ENCODE measurements around the gene HOXA7.

HOXA7 gene

DNA sequence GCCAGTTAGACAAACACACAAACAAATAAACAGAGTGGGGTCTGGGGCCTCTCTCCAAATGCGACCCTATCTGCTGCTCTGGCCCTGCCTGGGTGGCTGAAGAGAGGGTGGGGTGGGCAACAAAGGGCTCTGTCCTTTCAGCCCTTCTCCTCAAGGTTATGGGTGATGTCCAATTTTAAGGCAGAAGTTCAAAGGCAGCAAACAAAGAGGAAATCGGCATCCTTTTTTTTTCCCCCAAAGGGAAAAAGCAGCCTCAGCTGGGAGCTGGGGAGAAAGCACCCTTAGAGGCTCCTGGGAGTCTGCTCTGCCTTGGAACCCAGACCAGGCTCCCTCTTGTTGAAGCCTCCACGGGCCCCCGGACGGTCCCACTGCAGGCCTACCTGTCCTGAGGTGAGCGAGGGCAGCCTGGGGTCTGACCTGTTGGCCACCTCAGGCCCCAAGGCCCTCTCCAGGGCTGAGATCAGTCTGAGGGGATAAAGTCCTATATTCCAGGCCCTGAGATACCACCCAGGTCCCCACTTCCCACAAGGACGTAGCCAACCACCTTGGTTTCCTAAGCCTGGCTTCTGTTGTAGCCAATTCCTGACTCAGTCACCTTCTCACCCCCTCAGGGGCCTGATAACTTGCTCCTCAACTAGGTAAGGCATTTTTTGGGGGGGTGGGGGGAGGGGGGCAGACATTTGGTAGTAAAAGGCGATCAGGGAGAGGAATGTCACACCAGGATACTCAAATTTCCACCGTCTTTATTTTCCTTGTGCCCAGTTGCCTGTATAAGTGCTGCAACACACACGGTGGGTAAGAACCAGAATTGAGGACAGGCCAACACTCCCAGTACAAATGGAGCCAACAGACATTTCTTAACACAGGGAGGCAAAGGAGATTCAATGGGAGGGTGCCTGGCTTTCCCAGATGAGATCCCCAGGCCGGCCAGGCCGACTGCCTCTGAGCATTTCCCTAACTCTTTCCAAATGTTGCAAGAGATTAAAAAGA, 24.3 kb upstream of the HOXA7 start:
- TF ChIP-seq ZNF274 (IDR thresholded peaks at IDR 0.05; ENCODE audit: low read depth, low read length): no peak
- H3K4me3 ChIP-seq (ENCODE audit: low read length): no peak overlapping the region

DNA sequence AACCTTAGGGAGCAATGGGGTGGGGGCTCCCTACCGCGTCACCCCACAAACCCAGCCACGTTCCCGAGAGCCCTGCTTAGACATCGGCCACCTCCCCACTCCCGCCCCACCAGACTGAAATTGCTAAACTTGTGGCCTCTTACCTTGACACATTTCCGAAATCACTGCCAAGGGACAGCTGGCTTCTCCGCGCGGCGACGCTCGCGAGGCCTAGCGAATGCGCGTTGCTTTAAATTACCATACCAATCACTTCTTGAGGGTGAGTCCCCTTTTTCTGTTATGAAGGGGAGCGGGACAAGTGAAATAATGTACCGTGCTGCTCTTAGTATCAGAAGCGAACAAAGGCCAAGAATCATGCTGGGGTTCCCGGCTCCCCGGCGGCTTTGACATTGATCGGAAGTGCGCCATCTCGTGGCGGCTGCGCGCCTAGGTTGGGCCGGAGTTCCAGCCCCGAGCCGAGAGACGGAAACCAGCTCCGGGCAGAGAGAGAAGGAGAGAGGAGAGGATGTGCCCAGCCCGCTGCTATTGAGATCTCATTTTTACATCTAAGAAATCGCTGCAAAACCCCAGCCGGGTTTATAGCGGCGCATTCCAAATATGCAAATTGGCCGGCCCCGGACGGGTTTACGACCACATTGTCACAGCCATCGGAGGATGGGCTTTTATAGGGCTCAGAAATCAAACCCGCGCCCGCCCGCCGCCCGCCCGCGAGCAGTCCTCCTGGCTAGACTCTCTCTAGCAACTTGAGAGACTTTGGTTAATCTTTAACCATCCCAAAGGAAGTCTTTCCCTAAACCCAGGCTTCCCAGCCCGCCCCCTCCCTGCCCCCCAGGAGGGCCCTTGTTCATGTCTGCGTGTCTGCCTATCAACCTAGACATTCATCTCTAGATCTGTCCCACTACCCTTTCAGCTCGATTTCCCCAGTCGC, 23.3 kb upstream of the HOXA7 start:
- H3K4me3 ChIP-seq (ENCODE audit: low read length): no peak overlapping the region; the same call in 1 of the 2 replicates
- TF ChIP-seq ZNF274 (IDR thresholded peaks at IDR 0.05; ENCODE audit: low read depth, low read length): no peak

DNA sequence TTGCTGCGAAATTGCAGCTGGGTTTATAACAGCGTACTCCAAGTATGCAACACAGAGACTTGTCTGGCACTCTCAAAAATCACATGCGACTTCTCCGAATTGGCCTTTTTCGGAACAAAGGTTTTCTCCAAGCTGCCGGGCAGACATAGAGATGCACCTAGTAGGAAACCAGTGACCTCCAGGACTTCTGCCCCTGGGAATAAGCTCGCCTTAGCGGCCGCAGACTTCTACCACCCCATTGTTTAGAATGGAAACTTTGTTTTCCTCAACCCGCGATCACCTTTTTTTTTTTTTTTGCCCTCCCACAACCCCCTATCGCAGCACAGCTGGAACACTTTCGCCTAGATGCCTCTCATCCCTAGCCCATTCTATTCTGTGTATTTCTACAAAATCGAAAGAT, 22.6 kb upstream of the HOXA7 start:
- no peak for TF ChIP-seq ZNF274 (IDR thresholded peaks at IDR 0.05; ENCODE audit: low read depth, low read length)
- no peak overlapping the region; the same call in 1 of the 2 replicates for H3K4me3 ChIP-seq (ENCODE audit: low read length)

DNA sequence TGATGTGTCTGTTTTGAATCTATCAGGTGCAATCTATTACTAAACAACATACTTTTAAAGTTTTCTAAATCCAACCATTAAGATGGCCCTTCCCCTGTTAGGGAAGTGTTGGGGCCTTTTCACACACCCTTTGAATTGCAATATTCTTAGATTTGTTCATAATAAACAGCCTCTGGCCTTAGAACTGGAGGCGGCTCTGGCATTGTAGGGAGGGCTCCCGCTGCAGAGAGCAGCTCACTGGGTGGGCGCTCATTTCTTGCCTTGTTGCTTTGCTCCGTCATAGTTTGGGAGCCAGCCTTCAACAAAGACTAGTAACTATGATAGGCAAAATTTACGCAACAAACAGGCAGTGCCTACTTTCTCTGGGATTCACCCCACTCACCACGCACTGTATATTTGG, 21.9 kb upstream of the HOXA7 start:
- no peak for TF ChIP-seq ZNF274 (IDR thresholded peaks at IDR 0.05; ENCODE audit: low read depth, low read length)
- H3K4me3 ChIP-seq (ENCODE audit: low read length): no peak overlapping the region; the same call in 1 of the 2 replicates

DNA sequence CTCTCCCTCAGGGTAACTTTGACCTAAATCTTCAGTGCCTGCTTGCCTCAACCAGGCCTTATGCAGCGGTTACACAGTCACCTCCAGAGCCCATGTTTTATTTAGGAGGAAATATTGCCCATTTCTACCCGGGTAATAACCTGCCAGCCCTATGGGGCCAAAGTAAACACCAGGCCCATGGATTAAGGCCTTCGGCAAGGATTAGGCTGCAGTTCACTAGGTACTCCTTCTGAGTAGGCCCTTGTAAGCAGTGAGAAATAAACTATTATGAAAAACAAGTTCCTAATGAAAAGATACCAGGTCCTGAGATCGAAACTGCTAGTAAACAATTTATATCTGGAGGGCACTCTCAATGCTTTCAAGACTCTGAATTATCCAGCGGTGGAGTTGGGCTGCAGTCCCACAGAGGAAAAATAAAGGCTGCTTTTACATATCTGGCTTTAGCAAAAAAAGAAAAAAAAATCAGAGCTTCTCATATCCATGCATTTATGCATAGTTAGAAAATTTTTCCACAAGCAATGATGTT, 21.4 kb upstream of the HOXA7 start:
- no peak overlapping the region; the same call in 1 of the 2 replicates for H3K4me3 ChIP-seq (ENCODE audit: low read length)
- TF ChIP-seq ZNF274 (IDR thresholded peaks at IDR 0.05; ENCODE audit: low read depth, low read length): no peak

DNA sequence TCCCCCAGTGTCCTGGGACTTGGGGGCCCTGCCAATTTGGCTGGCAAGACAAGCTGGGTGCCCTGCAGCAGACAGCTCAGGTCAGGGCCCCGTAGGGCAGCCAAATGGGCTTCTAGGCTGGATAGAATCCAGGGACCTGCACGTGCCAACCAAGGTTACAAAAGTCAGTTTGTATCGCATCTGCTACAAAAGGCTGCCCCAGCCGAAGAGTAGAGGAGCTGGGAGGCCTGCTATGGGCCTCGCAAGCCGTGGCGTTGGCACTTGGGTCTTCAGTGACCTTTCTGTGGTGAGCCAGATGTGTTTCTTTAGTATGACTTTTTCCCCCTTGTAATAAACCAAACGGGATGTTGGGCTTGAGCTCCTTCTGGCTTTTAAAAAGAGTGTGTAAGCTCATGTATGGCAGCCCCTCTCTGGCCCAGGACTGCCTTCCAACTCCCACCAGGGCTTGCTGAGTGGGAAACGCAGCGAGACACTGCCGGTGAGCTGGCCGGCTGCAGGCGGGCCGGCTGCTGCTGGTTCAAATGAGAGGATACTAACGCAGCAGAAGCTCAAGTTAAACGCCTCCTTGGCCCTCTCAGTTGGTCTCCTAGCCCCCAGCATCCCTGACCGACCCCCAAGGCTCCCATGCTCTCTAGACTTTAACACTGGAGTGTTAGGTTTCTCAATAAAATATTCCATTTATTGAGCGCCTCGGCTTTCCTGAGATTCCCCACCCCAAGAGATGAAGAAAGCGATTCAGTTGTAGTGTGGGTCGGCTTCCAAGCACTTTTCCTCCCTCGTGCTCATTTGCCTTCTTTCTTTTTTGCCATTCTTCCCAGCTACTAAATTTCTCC, 20.7 kb upstream of the HOXA7 start:
- no peak for TF ChIP-seq ZNF274 (IDR thresholded peaks at IDR 0.05; ENCODE audit: low read depth, low read length)
- H3K4me3 ChIP-seq (ENCODE audit: low read length): no peak overlapping the region

DNA sequence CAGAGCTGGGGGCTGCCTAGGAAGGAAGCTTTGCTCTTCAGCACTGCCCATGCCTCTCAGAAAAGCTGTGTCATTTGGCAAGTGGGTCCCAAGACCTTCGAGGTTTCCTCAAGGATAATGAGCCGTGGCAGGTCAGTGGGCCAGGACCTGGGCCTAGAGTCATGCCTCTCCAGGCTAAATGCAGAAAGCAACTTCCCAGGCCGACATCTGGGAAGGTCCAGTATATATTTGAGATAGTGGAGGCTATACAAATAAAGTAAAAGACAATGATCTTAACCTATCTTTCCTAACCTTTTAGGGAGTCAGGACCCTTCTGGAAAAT, 20.0 kb upstream of the HOXA7 start:
- no peak overlapping the region for H3K4me3 ChIP-seq (ENCODE audit: low read length)

DNA sequence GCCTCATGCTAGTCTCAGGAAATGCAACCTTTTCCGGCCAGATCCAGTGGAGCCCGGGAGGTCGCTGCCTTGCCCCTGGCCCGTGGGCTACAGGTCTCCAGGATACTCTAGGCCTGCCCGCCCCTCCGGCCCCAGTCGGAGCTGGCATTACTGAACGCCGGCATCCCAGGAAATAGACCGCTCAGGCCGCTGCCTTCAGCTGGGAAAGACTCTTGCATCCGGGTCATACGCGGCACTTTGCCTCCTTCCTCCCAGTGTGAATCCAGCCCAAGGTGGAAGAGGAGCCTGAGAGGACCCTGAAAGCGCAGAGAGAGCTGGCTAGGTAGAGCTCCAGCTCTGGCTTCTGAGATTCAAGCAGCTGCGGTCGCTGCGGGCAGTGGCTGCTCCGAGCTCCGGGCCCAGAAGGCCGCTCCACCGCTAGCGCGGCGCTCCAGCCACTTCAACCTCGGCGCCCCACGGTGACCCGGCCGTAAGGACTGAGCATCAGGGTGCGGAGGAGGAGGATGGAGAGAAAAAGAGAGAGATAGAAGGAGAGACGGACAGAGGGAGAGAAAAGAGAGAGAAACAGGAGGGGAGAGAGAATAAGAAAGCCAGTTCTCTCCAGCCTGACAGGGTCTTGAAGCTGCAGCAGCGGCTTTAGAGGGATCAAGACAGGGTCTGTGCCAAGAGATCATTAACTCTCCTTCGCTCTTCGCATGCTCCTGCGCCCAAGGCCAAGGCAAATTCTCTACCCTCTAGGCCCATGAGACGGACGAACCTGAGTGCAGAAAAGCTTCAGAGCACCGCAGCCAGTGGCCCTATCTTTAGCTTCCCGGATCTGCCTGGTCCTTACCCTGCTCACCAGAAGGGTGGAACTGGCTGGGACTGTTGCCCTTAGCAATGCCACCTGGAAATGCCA, 19.4 kb upstream of the HOXA7 start:
- no peak for TF ChIP-seq ZNF274 (IDR thresholded peaks at IDR 0.05; ENCODE audit: low read depth, low read length)
- no peak overlapping the region for H3K4me3 ChIP-seq (ENCODE audit: low read length)

More for the DNA sequence above, 20.0 kb upstream of the HOXA7 start:
- no peak for TF ChIP-seq ZNF274 (IDR thresholded peaks at IDR 0.05; ENCODE audit: low read depth, low read length)

DNA sequence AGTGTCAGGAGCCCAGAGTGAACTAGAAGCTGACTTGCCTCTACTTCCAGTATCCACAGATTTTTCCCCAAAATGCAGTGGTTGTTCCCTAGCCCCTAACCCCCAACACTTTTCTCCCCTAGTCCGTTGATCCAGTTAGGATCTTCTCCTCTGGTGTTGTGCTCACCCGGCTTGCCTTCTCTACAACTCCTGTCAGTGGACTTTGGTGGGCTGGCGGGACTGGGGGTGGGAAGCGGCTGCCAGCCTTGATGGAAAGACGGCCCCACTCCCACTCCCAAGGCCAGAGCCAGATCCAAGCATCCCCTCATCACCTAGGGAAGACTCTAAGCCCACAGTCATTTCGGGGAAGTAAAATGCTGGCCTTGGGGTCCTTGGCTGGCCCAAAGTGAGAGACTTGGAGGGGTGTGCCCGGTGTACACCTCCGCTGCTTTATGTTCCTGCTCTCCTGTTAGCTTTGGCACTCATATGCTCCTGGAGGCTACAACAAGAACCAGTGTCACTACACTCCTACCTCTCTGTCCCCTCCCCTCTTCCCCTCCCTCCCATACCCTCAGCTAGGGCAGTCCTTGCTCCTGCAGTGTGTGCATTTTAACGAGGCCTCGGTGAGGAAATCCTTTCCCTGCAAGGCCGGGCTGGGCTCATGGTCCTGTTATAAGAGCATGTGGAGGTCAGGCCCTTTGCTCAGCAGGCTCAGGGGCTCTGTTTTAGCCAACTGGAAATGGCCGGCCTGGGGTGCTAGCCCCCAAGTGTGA, 18.6 kb upstream of the HOXA7 start:
- no peak for TF ChIP-seq ZNF274 (IDR thresholded peaks at IDR 0.05; ENCODE audit: low read depth, low read length)
- no peak overlapping the region for H3K4me3 ChIP-seq (ENCODE audit: low read length)

DNA sequence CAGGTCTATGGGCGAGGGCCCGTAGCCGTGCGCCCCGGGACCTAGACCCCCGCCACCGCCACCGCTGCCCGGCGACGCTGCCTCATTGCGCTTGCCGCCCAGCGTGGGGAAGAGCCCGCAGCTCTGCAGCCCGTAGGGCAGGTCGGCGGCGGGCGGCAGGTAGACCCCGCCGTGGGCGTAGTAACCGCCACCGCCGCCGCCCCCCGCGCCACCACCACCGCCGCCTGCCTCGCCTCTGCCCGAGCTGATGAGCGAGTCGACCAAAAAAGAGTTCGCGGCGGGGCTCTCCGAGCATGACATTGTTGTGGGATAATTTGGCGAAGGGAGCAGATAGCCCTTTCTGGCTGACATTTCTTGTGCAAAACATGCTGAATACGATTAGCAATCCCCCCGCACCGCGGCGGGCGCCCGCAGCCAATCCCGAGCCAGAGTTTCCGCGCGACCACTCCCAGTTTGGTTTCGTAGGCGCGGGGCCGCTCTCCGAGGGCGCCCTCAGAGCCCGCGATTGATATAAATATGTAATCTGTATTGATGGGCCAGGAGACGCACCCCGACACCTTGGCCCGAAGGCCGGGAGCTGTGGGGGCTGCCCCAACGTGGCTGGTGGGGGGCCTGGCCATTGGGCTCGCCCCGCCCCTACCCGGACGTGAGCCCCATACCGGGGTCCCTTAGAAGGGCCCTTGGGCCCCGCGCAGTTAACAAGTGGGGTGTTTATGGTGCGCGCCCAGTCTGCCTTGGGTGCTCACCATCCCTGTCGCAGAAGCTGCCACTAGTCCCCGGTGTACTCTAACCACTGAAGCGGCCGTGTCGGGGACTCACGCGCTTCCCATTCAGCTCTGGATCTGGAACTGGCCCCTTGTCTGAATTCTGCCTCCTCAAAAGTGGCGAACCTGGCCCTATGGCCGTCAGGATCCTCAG, 17.7 kb upstream of the HOXA7 start, which contains the start of gene HOXA10:
TSS of gene HOXA10 (minus strand) at position 365 of the 918 bp plus-strand sequence. CDS start at position 351, 14 bp downstream.
- TF ChIP-seq ZNF274 (IDR thresholded peaks at IDR 0.05; ENCODE audit: low read depth, low read length): no peak
- peak within 1 kb of the TSS; percentile 8; the same call in 1 of the 2 replicates for H3K4me3 ChIP-seq (ENCODE audit: low read length)

DNA sequence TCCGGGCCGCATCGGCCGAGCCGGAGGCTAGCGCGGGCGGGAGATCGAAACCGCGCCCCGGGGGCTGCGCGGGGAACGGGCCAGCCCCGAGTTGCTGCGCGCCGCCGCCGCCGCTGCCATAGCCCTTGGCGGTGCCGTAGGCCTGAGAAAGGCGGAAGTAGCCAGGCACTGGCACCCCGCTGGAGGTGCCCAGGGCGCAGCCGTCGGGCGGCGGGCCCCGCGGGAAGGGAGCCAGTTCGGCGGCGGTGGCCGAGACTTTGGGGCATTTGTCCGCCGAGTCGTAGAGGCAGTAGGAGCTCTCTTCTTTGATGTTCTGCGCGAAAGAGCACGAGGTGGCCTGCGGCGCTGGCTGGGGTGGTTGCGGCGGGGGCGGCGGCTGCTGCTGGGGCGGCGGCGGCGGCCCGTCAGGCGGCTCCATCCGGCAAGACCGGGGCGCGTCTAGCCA, 17.1 kb upstream of the HOXA7 start:
- no peak for TF ChIP-seq ZNF274 (IDR thresholded peaks at IDR 0.05; ENCODE audit: low read depth, low read length)
- peak overlapping the region; percentile 8; the same call in 1 of the 2 replicates for H3K4me3 ChIP-seq (ENCODE audit: low read length)
